ENCODE data around the gene LPIN3.

Gene LPIN3

GRCh38 chr20:41347523-41348429, 7.2 kb downstream of the LPIN3 start:
- in situ Hi-C loops (cut with MboI; ENCODE audit: low sequenced_read_pairs): no loop called here

- in situ Hi-C loops (cut with MboI; ENCODE audit: low sequenced_read_pairs): no loop called here
Measured at GRCh38 chr20:41348430-41349172, 8.0 kb downstream of the LPIN3 start.

GRCh38 chr20:41349266-41349665, 8.6 kb downstream of the LPIN3 start:
- in situ Hi-C loops (cut with MboI; ENCODE audit: low sequenced_read_pairs): no loop called here

- in situ Hi-C loops (cut with MboI; ENCODE audit: low sequenced_read_pairs): no loop called here
Measured at GRCh38 chr20:41349943-41350342, 9.3 kb downstream of the LPIN3 start.

GRCh38 chr20:41350408-41350962, 9.9 kb downstream of the LPIN3 start:
- in situ Hi-C loops (cut with MboI; ENCODE audit: low sequenced_read_pairs): no loop called here

GRCh38 chr20:41352106-41352505, 11.5 kb downstream of the LPIN3 start:
- in situ Hi-C loops (cut with MboI; ENCODE audit: low sequenced_read_pairs): no loop called here

GRCh38 chr20:41352666-41353065, 12.0 kb downstream of the LPIN3 start:
- in situ Hi-C loops (cut with MboI; ENCODE audit: low sequenced_read_pairs): no loop called here

GRCh38 chr20:41353530-41353929, 12.9 kb downstream of the LPIN3 start:
- in situ Hi-C loops (cut with MboI; ENCODE audit: low sequenced_read_pairs): no loop called here

GRCh38 chr20:41355192-41355591, 14.6 kb downstream of the LPIN3 start:
- in situ Hi-C loops (cut with MboI; ENCODE audit: low sequenced_read_pairs): no loop called here

- in situ Hi-C loops (cut with MboI; ENCODE audit: low sequenced_read_pairs): no loop called here
Measured at GRCh38 chr20:41355598-41356203, 15.1 kb downstream of the LPIN3 start.

GRCh38 chr20:41356951-41357350, 16.3 kb downstream of the LPIN3 start:
- in situ Hi-C loops (cut with MboI; ENCODE audit: low sequenced_read_pairs): no loop called here

GRCh38 chr20:41357424-41358163, 17.0 kb downstream of the LPIN3 start:
- in situ Hi-C loops (cut with MboI; ENCODE audit: low sequenced_read_pairs): no loop called here

- in situ Hi-C loops (cut with MboI; ENCODE audit: low sequenced_read_pairs): no loop called here
Measured at GRCh38 chr20:41358230-41358629, 17.6 kb downstream of the LPIN3 start.

GRCh38 chr20:41358717-41359116, 18.1 kb downstream of the LPIN3 start:
- in situ Hi-C loops (cut with MboI; ENCODE audit: low sequenced_read_pairs): no loop called here

- in situ Hi-C loops (cut with MboI; ENCODE audit: low sequenced_read_pairs): no loop called here
Measured at GRCh38 chr20:41359541-41360011, 19.0 kb downstream of the LPIN3 start.

- in situ Hi-C loops (cut with MboI; ENCODE audit: low sequenced_read_pairs): no loop called here
Measured at GRCh38 chr20:41360831-41361756, 20.5 kb downstream of the LPIN3 start.

GRCh38 chr20:41361757-41362747, 21.4 kb downstream of the LPIN3 start:
- in situ Hi-C loops (cut with MboI; ENCODE audit: low sequenced_read_pairs): no loop called here

- in situ Hi-C loops (cut with MboI; ENCODE audit: low sequenced_read_pairs): no loop called here
Measured at GRCh38 chr20:41362748-41363140, 22.1 kb downstream of the LPIN3 start.

All from HL-60/S4 (cell line).